Neutrophil (primary cell): ENCODE results near the gene MBTPS2.

Source experiments
- H3K27ac ChIP-seq: fragments of 200-600 bp; sonication (generic); 2 replicates; pipeline ENCODE4 v1.5.1; 2016; ENCODE audit warnings: mild to moderate bottlenecking, moderate library complexity
- H3K27me3 ChIP-seq: fragments of 200-600 bp; sonication (generic); 2 replicates; pipeline ENCODE4 v1.6.0; 2016; ENCODE audit warnings: mild to moderate bottlenecking
- H3K36me3 ChIP-seq: fragments of 200-600 bp; sonication (generic); 2 replicates; pipeline ENCODE4 v1.5.1; 2017
- H3K4me1 ChIP-seq, 2 experiments: fragments of 200-600 bp in 1 of 2; sonication (generic) in 1 of 2; 1 replicate in 1 of 2; 2 replicates in 1 of 2; pipeline versions ENCODE4 v1.5.1 to v1.6.1; 2013 to 2016; ENCODE audit warnings: low read depth in 1 of 2, low read length in 1 of 2, mild to moderate bottlenecking in 1 of 2, moderate library complexity in 1 of 2; ENCODE audit not compliant: control insufficient read depth in 1 of 2, insufficient read depth in 1 of 2
- H3K4me3 ChIP-seq, 2 experiments: fragments of 200-600 bp in 1 of 2; sonication (generic) in 1 of 2; 1 replicate in 1 of 2; 2 replicates in 1 of 2; pipeline ENCODE4 v1.5.1; 2013 to 2016; ENCODE audit warnings: low read depth in 1 of 2, low read length in 1 of 2, mild to moderate bottlenecking in 1 of 2, moderate library complexity in 1 of 2
- H3K9me3 ChIP-seq: fragments of 200-600 bp; sonication (generic); 2 replicates; pipeline ENCODE4 v1.5.1; 2016
- CTCF ChIP-seq: fragments of 200-600 bp; sonication (generic); IDR thresholded peaks from 2 replicates; pipeline ENCODE4 v1.5.1; 2016; ENCODE audit warnings: antibody characterized with exemption

The MBTPS2 gene

GRCh38 chrX:21839334-21840192, at the start of gene MBTPS2:
TSS of gene MBTPS2 (plus strand) at chrX:21839617. CDS start at chrX:21839735, 118 bp downstream.
- H3K4me3 ChIP-seq = peak within 1 kb of the TSS; percentile 60 to 62
- H3K36me3 ChIP-seq = no peaks in the 10 kb centered on the region
- no peaks in the 10 kb centered on the region for H3K9me3 ChIP-seq
- H3K27ac ChIP-seq = peak within 1 kb of the TSS; percentile 35
- TF ChIP-seq CTCF = no peak
- H3K4me1 ChIP-seq = peaks cover 0 to 6% of the 10 kb centered on the region in 2 experiments
- H3K27me3 ChIP-seq = peaks cover 18% of the 10 kb centered on the region

DNA sequence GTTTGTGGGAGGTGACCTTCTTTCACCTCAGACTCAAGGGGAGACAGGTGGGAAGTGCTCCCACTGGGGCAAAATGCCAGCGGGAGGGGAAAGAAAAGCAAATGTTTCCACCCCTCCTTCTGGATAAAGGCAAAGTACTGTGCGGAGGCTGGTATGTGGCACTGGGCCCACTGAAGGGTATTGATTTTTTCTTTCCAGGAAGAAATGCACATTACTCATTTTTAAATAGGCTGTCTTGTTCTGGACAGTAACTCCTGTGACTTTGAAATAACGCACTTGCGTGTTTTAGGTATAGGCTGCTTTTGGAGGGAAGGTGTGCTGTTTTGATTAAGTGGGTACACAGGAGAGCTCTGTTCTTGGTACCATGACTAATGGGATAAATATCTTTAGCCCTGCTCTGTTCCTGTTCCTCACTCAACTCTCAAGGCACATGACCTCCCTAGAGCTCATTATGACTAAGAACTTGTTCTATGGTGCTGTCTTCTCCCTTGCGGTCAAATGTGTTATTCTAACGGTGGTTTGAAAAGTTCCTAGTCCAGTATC, 40.7 kb upstream of the MBTPS2 start:
- no peaks in the 10 kb centered on the region for H3K36me3 ChIP-seq
- no peak for TF ChIP-seq CTCF
- H3K4me3 ChIP-seq = no peak overlapping the region
- H3K4me1 ChIP-seq = no peaks in the 10 kb centered on the region
- H3K9me3 ChIP-seq = no peaks in the 10 kb centered on the region
- H3K27me3 ChIP-seq = no peaks in the 10 kb centered on the region
- H3K27ac ChIP-seq = no peak overlapping the region

DNA sequence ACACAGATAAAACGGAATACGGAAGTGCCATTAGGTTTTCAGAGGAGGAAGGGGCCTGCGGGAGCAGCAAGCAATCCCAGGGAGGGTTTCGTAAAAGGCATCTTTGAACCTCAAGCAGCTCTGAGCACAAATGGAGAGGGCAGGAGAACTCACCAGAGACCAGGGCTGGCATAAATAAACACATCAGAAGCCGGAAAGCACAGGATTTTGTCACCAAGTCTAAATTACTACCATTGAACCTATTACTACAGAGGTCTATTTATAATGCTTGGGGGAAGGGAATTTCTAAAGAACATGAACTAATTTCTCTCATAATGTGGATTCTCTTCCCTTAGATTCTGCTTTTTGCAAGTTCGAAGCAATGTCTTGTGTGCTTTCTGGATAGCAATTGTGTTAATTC, 39.6 kb upstream of the MBTPS2 start:
- Histone ChIP-seq H3K4me1 (no peaks in the 10 kb centered on the region), H3K36me3 (no peaks in the 10 kb centered on the region), H3K27me3 (no peaks in the 10 kb centered on the region), H3K4me3 (no peak overlapping the region), H3K9me3 (no peaks in the 10 kb centered on the region), H3K27ac (no peak overlapping the region)
- TF ChIP-seq CTCF = no peak

GRCh38 chrX:21800344-21800770, 39.1 kb upstream of the MBTPS2 start:
- Histone ChIP-seq H3K36me3 (no peaks in the 10 kb centered on the region), H3K27me3 (no peaks in the 10 kb centered on the region), H3K9me3 (no peaks in the 10 kb centered on the region), H3K4me3 (no peak overlapping the region), H3K4me1 (no peaks in the 10 kb centered on the region), H3K27ac (no peak overlapping the region)
- no peak for TF ChIP-seq CTCF

DNA sequence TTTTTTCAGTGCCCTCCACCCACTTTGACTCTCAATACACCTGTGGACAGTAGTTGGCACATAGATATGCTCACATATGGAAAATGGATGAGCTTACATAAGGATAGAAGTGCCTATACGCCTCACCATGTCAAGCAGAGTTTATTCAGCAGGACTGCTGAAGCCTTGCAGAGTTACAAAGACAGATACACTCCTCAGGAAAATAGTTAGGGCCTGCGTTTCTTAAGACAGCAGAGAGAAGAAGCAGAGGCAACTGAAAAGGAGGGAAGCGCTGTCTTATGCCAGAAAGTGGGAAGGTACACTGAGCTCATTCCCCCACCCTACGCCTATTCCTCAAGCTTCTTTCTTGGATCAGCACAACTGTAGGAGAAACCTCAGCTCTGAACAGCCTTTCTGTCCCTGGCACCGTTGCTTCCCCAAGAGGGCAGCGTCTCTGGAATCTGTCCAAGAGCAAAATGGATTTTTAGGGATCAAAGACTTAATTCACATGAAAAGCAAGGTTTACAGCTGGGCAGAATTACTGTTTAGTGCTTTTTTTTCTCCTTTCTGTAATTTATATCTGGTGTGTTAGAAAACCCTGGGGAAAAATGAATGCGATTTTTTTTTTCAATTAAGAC, 37.3 kb upstream of the MBTPS2 start:
- Histone ChIP-seq H3K4me1 (no peaks in the 10 kb centered on the region), H3K9me3 (no peaks in the 10 kb centered on the region), H3K4me3 (no peak overlapping the region), H3K36me3 (no peaks in the 10 kb centered on the region), H3K27ac (no peak overlapping the region), H3K27me3 (no peaks in the 10 kb centered on the region)
- no peak for TF ChIP-seq CTCF
